ENCODE data around the gene ICAM2.

DNA sequence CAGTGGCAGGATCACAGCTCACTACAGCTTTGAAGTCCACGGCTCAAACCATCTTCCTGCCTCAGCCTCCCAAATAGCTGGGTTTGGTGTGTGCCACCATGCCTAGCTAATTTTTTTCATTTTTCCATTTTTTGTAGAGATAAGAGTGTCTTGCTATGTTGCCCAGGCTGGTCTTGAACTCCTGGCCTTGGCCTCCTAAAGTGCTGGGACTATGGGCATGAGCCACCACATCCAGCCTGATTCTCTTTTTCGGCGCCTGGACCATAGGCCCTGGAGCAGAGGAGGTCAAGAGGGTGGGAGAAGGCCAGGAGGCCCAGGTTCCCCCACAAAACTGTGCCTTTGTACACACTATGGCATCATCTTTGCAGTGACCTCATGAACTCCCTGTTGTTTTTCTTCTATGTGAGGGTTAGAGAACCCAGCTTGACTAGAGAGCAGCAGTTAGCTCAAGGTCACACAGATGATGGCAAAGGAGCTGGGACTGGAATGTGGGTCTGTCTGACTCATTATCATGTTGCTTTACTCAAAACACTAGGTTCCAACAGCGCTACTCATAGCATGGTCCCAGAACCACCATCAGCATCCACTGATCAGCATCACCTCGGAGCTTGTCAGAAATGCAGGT lies 64.0 kb downstream of the ICAM2 start:
- TF ChIP-seq, protein P1, sequence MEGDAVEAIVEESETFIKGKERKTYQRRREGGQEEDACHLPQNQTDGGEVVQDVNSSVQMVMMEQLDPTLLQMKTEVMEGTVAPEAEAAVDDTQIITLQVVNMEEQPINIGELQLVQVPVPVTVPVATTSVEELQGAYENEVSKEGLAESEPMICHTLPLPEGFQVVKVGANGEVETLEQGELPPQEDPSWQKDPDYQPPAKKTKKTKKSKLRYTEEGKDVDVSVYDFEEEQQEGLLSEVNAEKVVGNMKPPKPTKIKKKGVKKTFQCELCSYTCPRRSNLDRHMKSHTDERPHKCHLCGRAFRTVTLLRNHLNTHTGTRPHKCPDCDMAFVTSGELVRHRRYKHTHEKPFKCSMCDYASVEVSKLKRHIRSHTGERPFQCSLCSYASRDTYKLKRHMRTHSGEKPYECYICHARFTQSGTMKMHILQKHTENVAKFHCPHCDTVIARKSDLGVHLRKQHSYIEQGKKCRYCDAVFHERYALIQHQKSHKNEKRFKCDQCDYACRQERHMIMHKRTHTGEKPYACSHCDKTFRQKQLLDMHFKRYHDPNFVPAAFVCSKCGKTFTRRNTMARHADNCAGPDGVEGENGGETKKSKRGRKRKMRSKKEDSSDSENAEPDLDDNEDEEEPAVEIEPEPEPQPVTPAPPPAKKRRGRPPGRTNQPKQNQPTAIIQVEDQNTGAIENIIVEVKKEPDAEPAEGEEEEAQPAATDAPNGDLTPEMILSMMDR (IDR thresholded peaks at IDR 0.05) = no peak
- no peak for TF ChIP-seq POLR2A (IDR thresholded peaks at IDR 0.05)

All from thyroid gland (tissue), 4 donors.